Nephron progenitor cell (in vitro differentiated cells): ENCODE data around the gene GRIK3.

Source experiments
- DNase-seq: peaks from one replicate; pipeline ENCODE4 v3.0.0; 2021
- H3K27ac Mint-ChIP-seq: 2 replicates; pipeline ENCODE4 v1.8.0; 2021; ENCODE audit warnings: mild to moderate bottlenecking, moderate library complexity, mixed read lengths
- H3K27me3 Mint-ChIP-seq: 2 replicates; pipeline ENCODE4 v1.8.0; 2021; ENCODE audit warnings: mild to moderate bottlenecking, low read depth, mixed read lengths; ENCODE audit not compliant: poor library complexity
- H3K36me3 Mint-ChIP-seq: 2 replicates; pipeline ENCODE4 v1.8.0; 2021; ENCODE audit warnings: low read depth, mixed read lengths
- H3K4me1 Mint-ChIP-seq: 2 replicates; pipeline ENCODE4 v1.8.0; 2021; ENCODE audit warnings: mixed read lengths
- H3K4me3 Mint-ChIP-seq: 2 replicates; pipeline ENCODE4 v1.8.0; 2021; ENCODE audit warnings: mild to moderate bottlenecking, moderate library complexity, mixed read lengths
- H3K9me3 Mint-ChIP-seq: 2 replicates; pipeline ENCODE4 v1.8.0; 2021; ENCODE audit warnings: mild to moderate bottlenecking, moderate library complexity, mixed read lengths
- CTCF ChIP-seq: fragments of 200-600 bp; sonication (generic); IDR thresholded peaks from 2 replicates; pipeline ENCODE4 v1.5.0; 2021; ENCODE audit warnings: antibody characterized with exemption

GRIK3 gene

DNA sequence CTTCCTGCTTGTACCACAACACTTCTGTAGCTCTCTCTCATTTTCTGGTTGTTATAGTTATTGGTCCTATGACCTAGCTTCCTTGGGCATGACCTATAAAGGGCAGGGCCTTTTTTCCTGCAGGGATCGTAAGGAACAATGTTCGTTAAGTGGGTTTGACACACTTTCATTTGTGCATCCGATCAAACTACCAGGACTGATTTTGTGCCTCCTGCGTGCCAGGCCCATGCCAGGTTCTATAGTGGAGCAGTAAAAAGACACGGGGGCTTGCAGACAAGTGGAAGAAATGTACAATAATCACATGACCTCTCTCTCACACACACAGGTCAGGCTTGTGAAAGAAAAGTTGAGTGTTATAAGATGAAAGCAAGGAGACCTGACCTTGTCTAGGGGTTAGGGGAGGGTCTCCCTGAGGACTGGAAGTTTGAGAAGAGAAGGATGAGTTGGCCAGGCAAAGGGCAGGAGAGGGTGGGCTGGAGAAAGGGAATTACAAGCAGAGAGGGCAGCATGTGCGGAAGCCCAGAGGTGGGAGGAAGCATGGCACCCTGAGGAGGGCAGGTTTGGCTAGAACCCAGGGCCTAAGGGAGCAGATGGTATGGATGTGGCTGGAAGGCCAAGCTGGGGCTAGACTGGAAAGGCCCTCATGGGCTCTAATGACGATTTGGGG, 145.4 kb downstream of the GRIK3 start:
- Mint-ChIP-seq H3K27me3 (peaks cover 10% of the 10 kb centered on the region), H3K36me3 (no peaks in the 10 kb centered on the region), H3K4me1 (peaks cover 7% of the 10 kb centered on the region), H3K27ac (no peak overlapping the region), H3K9me3 (no peaks in the 10 kb centered on the region), H3K4me3 (no peak overlapping the region)
- no peak for TF ChIP-seq CTCF
- no peak for DNase-seq

DNA sequence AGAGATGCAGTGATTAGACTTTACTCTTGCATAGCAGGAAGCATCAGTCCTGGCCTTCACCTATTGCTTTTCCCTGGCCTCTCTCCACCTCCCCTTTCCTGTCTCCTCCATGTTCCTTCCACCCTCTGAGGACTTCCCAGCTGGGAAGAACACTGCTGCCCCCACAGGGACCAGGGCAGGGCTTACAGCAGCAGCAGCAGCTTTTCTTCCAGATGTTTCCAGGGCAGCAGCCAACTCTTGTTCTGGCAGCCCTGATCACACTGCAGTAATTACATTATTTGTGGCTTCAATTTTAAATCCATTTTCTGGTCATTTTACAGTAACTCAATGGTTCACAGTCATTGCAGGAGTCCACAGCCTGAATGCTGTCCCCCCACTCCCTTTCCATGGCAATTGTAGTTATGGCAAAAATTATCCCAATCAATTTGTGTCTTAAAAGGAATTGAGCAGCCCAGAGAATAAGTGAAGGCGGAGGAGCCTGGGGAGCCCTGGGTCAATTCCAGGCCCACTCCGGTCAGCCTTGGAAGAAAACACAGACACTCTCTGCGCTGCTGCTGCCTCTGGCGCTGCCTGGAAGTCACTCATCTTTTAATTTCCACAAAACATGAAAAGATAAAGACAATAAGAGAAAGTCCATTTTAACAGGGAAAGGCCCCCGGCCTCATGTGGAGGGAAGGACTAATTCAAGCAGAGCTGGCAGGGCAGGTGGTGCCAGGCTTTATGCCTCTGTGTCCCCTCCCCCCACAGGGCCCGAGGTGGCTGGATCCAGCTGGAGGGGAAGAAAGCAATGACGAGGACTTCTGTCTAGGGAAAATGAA, 148.6 kb downstream of the GRIK3 start:
- Mint-ChIP-seq H3K9me3 (no peaks in the 10 kb centered on the region), H3K4me3 (no peak overlapping the region), H3K36me3 (no peaks in the 10 kb centered on the region), H3K4me1 (peaks cover 7% of the 10 kb centered on the region), H3K27me3 (peaks cover 21% of the 10 kb centered on the region), H3K27ac (no peak overlapping the region)
- no peak for DNase-seq
- no peak for TF ChIP-seq CTCF

DNA sequence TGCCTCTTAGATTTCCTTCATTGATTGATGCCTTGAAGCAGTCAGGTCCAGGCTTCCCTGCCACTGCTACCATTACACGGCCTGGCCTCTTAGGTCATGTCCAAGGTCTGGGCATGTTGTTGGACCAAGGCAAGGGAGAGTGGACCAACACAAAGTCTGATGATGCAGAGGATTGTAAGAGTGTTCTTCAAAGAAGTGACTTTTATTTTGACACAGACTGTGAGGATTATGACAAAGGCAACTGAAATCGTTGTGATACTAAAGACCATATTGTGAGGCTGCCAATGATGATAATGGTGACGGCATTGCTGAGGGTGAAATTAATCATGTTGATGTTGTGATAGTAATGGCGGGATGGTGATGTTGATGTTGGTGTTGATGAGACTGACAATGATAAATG, 149.5 kb downstream of the GRIK3 start:
- Mint-ChIP-seq H3K4me1 (peaks cover 3% of the 10 kb centered on the region), H3K36me3 (no peaks in the 10 kb centered on the region), H3K27ac (no peak overlapping the region), H3K4me3 (no peak overlapping the region), H3K9me3 (no peaks in the 10 kb centered on the region), H3K27me3 (peaks cover 18% of the 10 kb centered on the region)
- no peak for DNase-seq
- no peak for TF ChIP-seq CTCF

- Mint-ChIP-seq H3K27me3 (peaks cover 18% of the 10 kb centered on the region), H3K4me1 (no peaks in the 10 kb centered on the region), H3K36me3 (no peaks in the 10 kb centered on the region), H3K4me3 (no peak overlapping the region), H3K27ac (no peak overlapping the region), H3K9me3 (no peaks in the 10 kb centered on the region)
- TF ChIP-seq CTCF: no peak
- DNase-seq: no peak
Measured at GRCh38 chr1:36884029-36884701, 150.2 kb downstream of the GRIK3 start.

- Mint-ChIP-seq H3K9me3 (no peaks in the 10 kb centered on the region), H3K4me3 (no peak overlapping the region), H3K27me3 (peaks cover 18% of the 10 kb centered on the region), H3K27ac (no peak overlapping the region), H3K36me3 (no peaks in the 10 kb centered on the region), H3K4me1 (no peaks in the 10 kb centered on the region)
- no peak for TF ChIP-seq CTCF
- DNase-seq: no peak
Measured at GRCh38 chr1:36883315-36883949, 150.9 kb downstream of the GRIK3 start.
